HCEC 1CT (cell line): ENCODE data around the gene ZFYVE28.
"Not testable (repeated sequence)": the region's sequence is repeated elsewhere in the genome, so short reads cannot be mapped to it uniquely, and the experiment has no call there.

Experiments
- DNase-seq: peaks from one replicate; pipeline ENCODE4 v3.0.0-alpha.2; 2017

Gene ZFYVE28

GRCh38 chr4:2417765-2418649 is at the start of gene ZFYVE28:
ZFYVE28 (minus strand) TSS chr4:2418645; CDS start chr4:2418323, 322 bp downstream.
- no peak for DNase-seq

- not testable (repeated sequence) for DNase-seq
These were observed 47.1 kb upstream of the ZFYVE28 start for GRCh38 chr4:2465544-2465943.

GRCh38 chr4:2465032-2465431 is 46.6 kb upstream of the ZFYVE28 start:
- no peak for DNase-seq

- DNase-seq, result no peak
These were observed 44.7 kb upstream of the ZFYVE28 start for GRCh38 chr4:2462992-2463762.

GRCh38 chr4:2462218-2462991 is 44.0 kb upstream of the ZFYVE28 start:
- peak; percentile 57 for DNase-seq

GRCh38 chr4:2461246-2461960 is 43.0 kb upstream of the ZFYVE28 start:
- DNase-seq, result no peak

GRCh38 chr4:2459589-2460349 is 41.3 kb upstream of the ZFYVE28 start:
- DNase-seq, result no peak

GRCh38 chr4:2458546-2459491 is 40.4 kb upstream of the ZFYVE28 start:
- DNase-seq, result no peak

- DNase-seq, result no peak
These were observed 39.2 kb upstream of the ZFYVE28 start for GRCh38 chr4:2457481-2458295.

- no peak for DNase-seq
These were observed 33.7 kb upstream of the ZFYVE28 start for GRCh38 chr4:2451821-2452785.

- DNase-seq, result no peak
These were observed 32.6 kb upstream of the ZFYVE28 start for GRCh38 chr4:2451036-2451520.

GRCh38 chr4:2450394-2451035 is 32.1 kb upstream of the ZFYVE28 start:
- no peak for DNase-seq

GRCh38 chr4:2449511-2450392 is 31.3 kb upstream of the ZFYVE28 start:
- no peak for DNase-seq

- DNase-seq, result no peak
These were observed 30.6 kb upstream of the ZFYVE28 start for GRCh38 chr4:2449051-2449450.

- DNase-seq, result no peak
These were observed 30.1 kb upstream of the ZFYVE28 start for GRCh38 chr4:2448589-2448988.
